ENCODE measurements around the gene FAM9A.
"Not testable (repeated sequence)": the region's sequence is repeated elsewhere in the genome, so short reads cannot be mapped to it uniquely, and the experiment has no call there.

Gene FAM9A

GRCh38 chrX:8800351-8800750 lies 832 bp downstream of the FAM9A start:
- not testable (repeated sequence) for DNase-seq

- not testable (repeated sequence) for DNase-seq
Measured at GRCh38 chrX:8799281-8799680, 1.9 kb downstream of the FAM9A start.

GRCh38 chrX:8798702-8799101 lies 2.5 kb downstream of the FAM9A start:
- not testable (repeated sequence) for DNase-seq

GRCh38 chrX:8787119-8787518 lies 14.1 kb downstream of the FAM9A start:
- DNase-seq: not testable (repeated sequence)

- no peak for DNase-seq
Measured at GRCh38 chrX:8784162-8784561, 17.0 kb downstream of the FAM9A start.

GRCh38 chrX:8783714-8784098 lies 17.5 kb downstream of the FAM9A start:
- no peak for DNase-seq

GRCh38 chrX:8783097-8783713 lies 18.0 kb downstream of the FAM9A start:
- DNase-seq: peak; percentile 56

- DNase-seq: no peak
Measured at GRCh38 chrX:8782595-8782994, 18.6 kb downstream of the FAM9A start.

- not testable (repeated sequence) for DNase-seq
Measured at GRCh38 chrX:8781921-8782320, 19.3 kb downstream of the FAM9A start.

- no peak for DNase-seq
Measured at GRCh38 chrX:8773117-8773516, 28.1 kb downstream of the FAM9A start.

- DNase-seq: no peak
Measured at GRCh38 chrX:8760021-8760420, 41.2 kb downstream of the FAM9A start.

GRCh38 chrX:8758706-8759105 lies 42.5 kb downstream of the FAM9A start:
- not testable (repeated sequence) for DNase-seq

- DNase-seq: not testable (repeated sequence)
Measured at GRCh38 chrX:8757609-8758389, 43.4 kb downstream of the FAM9A start.

GRCh38 chrX:8755813-8756212 lies 45.4 kb downstream of the FAM9A start:
- no peak for DNase-seq

- DNase-seq: no peak
Measured at GRCh38 chrX:8755116-8755515, 46.1 kb downstream of the FAM9A start.

GRCh38 chrX:8749697-8750096 lies 51.5 kb downstream of the FAM9A start:
- no peak for DNase-seq

- DNase-seq: peak; percentile 8
Measured at GRCh38 chrX:8748855-8749254, 52.3 kb downstream of the FAM9A start.

GRCh38 chrX:8743126-8743732 lies 58.0 kb downstream of the FAM9A start:
- DNase-seq: peak; percentile 71

- DNase-seq: no peak
Measured at GRCh38 chrX:8741981-8742380, 59.2 kb downstream of the FAM9A start.

All from CD4-positive, alpha-beta T cell treated with Interleukin-6 for 4 hours (primary cell).